ENCODE measurements around the gene C2orf76.

C2orf76 gene

GRCh38 chr2:119289642-119290041 is 77.0 kb downstream of the C2orf76 start:
- Histone ChIP-seq H3K9me3 (replicated peaks; ENCODE audit: insufficient read depth, low read length) (no peaks in the 10 kb centered on the region), H3K27me3 (replicated peaks; ENCODE audit: insufficient read depth, low read length) (no peaks in the 10 kb centered on the region), H4K20me1 (ENCODE audit: insufficient read depth, low read length) (no peaks in the 10 kb centered on the region), H3K36me3 (replicated peaks; ENCODE audit: insufficient read depth, low read length) (no peaks in the 10 kb centered on the region), H3K27ac (ENCODE audit: low read length) (no peak overlapping the region), H3K9ac (ENCODE audit: low read length) (no peak overlapping the region), H3K9me2 (replicated peaks; ENCODE audit: insufficient read depth, low read length) (no peaks in the 10 kb centered on the region), H3K4me2 (ENCODE audit: low read depth, low read length) (no peak overlapping the region), H3K79me2 (ENCODE audit: low read length) (no peaks in the 10 kb centered on the region), H2AFZ (ENCODE audit: low read length) (no peak overlapping the region), H3K4me1 (ENCODE audit: low read length) (peaks cover 16% of the 10 kb centered on the region), H3K4me3 (ENCODE audit: low read length) (no peak overlapping the region), H3F3A (ENCODE audit: insufficient read depth, low read length) (peaks cover 11% of the 10 kb centered on the region; the same call in 1 of the 2 replicates)
- TF ChIP-seq EZH2phosphoT487 (IDR thresholded peaks at IDR 0.05; ENCODE audit: low read length), result no peak
- TF ChIP-seq CTCF (IDR thresholded peaks at IDR 0.05; ENCODE audit: low read length), result no peak
- no peak for TF ChIP-seq EZH2 (optimal IDR thresholded peaks at IDR 0.05; ENCODE audit: low read depth, low read length)
- DNase-seq, result no peak

- H3K27ac ChIP-seq (ENCODE audit: low read length), result no peak overlapping the region
- no peaks in the 10 kb centered on the region for H3K9me2 ChIP-seq (replicated peaks; ENCODE audit: insufficient read depth, low read length)
- H3F3A ChIP-seq (ENCODE audit: insufficient read depth, low read length), result peaks cover 11% of the 10 kb centered on the region; the same call in 1 of the 2 replicates
- no peak overlapping the region for H3K4me3 ChIP-seq (ENCODE audit: low read length)
- no peak overlapping the region for H3K4me2 ChIP-seq (ENCODE audit: low read depth, low read length)
- H3K79me2 ChIP-seq (ENCODE audit: low read length), result no peaks in the 10 kb centered on the region
- DNase-seq, result no peak
- no peaks in the 10 kb centered on the region for H3K36me3 ChIP-seq (replicated peaks; ENCODE audit: insufficient read depth, low read length)
- H4K20me1 ChIP-seq (ENCODE audit: insufficient read depth, low read length), result no peaks in the 10 kb centered on the region
- no peak overlapping the region for H3K9ac ChIP-seq (ENCODE audit: low read length)
- peaks cover 16% of the 10 kb centered on the region for H3K4me1 ChIP-seq (ENCODE audit: low read length)
- TF ChIP-seq EZH2phosphoT487 (IDR thresholded peaks at IDR 0.05; ENCODE audit: low read length) (no peak), EZH2 (optimal IDR thresholded peaks at IDR 0.05; ENCODE audit: low read depth, low read length) (no peak), CTCF (IDR thresholded peaks at IDR 0.05; ENCODE audit: low read length) (no peak)
- no peaks in the 10 kb centered on the region for H3K9me3 ChIP-seq (replicated peaks; ENCODE audit: insufficient read depth, low read length)
- H2AFZ ChIP-seq (ENCODE audit: low read length), result no peak overlapping the region
- no peaks in the 10 kb centered on the region for H3K27me3 ChIP-seq (replicated peaks; ENCODE audit: insufficient read depth, low read length)
These were observed 77.5 kb downstream of the C2orf76 start for GRCh38 chr2:119289093-119289492.

- no peak for DNase-seq
- Histone ChIP-seq H3F3A (ENCODE audit: insufficient read depth, low read length) (peaks cover 11% of the 10 kb centered on the region; the same call in 1 of the 2 replicates), H3K4me1 (ENCODE audit: low read length) (peaks cover 16% of the 10 kb centered on the region), H3K79me2 (ENCODE audit: low read length) (no peaks in the 10 kb centered on the region), H3K4me2 (ENCODE audit: low read depth, low read length) (no peak overlapping the region), H4K20me1 (ENCODE audit: insufficient read depth, low read length) (no peaks in the 10 kb centered on the region), H3K36me3 (replicated peaks; ENCODE audit: insufficient read depth, low read length) (no peaks in the 10 kb centered on the region), H3K4me3 (ENCODE audit: low read length) (no peak overlapping the region), H3K9me2 (replicated peaks; ENCODE audit: insufficient read depth, low read length) (no peaks in the 10 kb centered on the region), H3K27ac (ENCODE audit: low read length) (no peak overlapping the region), H2AFZ (ENCODE audit: low read length) (no peak overlapping the region), H3K9me3 (replicated peaks; ENCODE audit: insufficient read depth, low read length) (no peaks in the 10 kb centered on the region), H3K27me3 (replicated peaks; ENCODE audit: insufficient read depth, low read length) (no peaks in the 10 kb centered on the region), H3K9ac (ENCODE audit: low read length) (no peak overlapping the region)
- TF ChIP-seq EZH2phosphoT487 (IDR thresholded peaks at IDR 0.05; ENCODE audit: low read length), result no peak
- TF ChIP-seq CTCF (IDR thresholded peaks at IDR 0.05; ENCODE audit: low read length), result no peak
- TF ChIP-seq EZH2 (optimal IDR thresholded peaks at IDR 0.05; ENCODE audit: low read depth, low read length), result no peak
These were observed 78.1 kb downstream of the C2orf76 start for GRCh38 chr2:119288576-119288975.
